AML-193 (cell line): ENCODE measurements around the gene METTL5.
"Not testable (repeated sequence)": the region's sequence is repeated elsewhere in the genome, so short reads cannot be mapped to it uniquely, and the experiment has no call there.

Experiments used
- DNase-seq, 2 experiments: peaks; one replicate each; lab custom pipeline; 2025; lab: John Stamatoyannopoulos, UW

METTL5 gene

GRCh38 chr2:169824373-169825333 lies at the start of gene METTL5:
Gene METTL5 (minus strand): TSS chr2:169824905. CDS start chr2:169824597, 308 bp downstream.
- DNase-seq: peak; percentile 78 to 79

- DNase-seq: no peak
Observed at GRCh38 chr2:169871994-169872393, 47.3 kb upstream of the METTL5 start.

DNA sequence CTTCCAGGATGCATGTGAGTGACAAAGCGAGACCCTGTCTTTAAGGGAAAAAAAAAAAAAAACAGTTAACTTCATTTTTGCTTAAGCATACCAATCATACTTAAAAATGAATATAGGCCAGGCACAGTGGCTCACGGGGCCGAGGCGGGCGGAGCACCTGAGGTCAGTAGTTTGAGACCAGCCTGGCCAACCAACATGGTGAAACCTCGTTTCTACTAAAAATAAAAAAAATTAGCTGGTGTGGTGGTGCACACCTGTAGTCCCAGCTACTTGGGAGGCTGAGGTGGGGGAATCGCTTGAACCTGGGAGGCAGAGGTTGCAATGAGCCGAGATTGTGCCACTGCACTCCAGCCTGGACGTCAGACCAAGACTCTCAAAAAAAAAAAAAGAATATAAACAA lies 46.7 kb upstream of the METTL5 start:
- DNase-seq: not testable (repeated sequence)

DNA sequence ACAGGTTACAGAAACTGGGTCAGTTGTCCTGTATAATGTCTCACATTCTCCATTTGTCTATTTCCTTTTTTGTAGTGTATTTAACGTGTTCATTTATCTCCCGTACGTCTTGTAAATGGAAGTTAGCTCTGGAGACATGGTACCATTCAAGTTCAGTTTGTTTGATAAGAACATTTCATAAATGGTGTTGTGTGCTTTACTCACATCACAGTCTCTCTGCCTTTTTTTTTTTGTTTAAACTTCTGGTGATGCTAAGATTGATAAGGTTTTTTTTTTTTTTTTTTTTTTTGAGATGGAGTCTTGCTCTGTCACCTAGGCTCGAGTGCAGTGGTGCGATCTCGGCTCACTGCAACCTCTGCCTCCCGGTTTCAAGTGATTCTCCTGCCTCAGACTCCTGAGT lies 44.2 kb upstream of the METTL5 start:
- DNase-seq: no peak

- DNase-seq: no peak
Observed at GRCh38 chr2:169867579-169867978, 42.9 kb upstream of the METTL5 start.

DNA sequence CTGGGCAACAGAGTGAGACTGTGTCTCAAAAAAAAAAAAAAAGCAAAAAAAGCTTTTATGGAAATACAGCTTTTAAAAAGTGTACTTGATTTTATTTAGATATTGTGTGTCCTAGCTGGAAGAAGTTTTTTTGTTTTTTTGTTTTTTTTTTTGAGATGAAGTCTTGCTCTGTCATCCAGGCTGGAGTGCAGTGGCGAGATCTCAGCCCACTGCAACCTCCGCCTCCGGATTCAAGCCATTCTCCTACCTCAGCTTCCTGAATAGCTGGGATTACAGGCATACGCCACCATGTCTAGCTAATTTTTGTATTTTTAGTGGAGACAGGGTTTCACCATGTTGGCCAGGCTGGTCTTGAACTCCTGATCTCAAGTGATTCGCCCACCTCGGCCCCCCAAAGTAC lies 41.5 kb upstream of the METTL5 start:
- not testable (repeated sequence) for DNase-seq

- DNase-seq: no peak
Observed at GRCh38 chr2:169865492-169865891, 40.8 kb upstream of the METTL5 start.

DNA sequence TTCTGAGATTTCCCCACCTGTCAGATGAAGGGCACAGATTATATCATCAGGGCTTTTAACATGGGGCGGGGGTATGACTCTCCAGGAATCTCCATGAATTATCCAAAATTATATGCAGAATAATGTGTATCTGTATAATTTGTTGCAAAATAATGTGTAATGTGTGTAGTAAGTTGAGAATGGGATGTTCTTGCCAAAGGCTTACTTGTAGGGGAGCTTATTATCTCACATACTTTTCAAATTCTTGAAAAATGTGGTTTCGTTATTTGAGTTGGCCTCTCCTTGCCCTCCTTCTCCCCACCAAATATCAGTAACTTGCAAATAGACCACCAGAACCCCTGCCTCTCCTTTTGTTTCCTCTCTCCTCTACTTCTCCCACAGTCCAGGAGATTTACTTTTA lies 38.1 kb upstream of the METTL5 start:
- DNase-seq: no peak

- no peak for DNase-seq
Observed at GRCh38 chr2:169860149-169860548, 35.4 kb upstream of the METTL5 start.

DNA sequence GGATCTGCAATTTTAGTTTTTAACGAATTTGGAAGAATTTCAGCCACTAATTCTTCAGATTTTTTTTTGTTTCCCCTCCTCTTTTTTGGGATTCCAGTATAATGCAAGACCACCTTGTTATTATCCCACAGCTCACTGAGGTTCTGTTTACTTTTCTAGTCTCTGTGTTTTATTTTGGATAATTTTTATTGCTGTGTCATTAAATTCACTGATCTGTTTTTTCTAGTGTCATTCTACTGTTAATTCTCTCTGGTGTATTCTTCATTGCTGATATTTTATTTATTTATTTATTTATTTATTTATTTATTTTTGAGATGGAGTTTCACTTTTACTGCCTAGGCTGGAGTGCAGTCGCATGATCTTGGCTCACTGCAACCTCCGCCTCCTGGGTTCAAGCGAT lies 34.7 kb upstream of the METTL5 start:
- DNase-seq: no peak

GRCh38 chr2:169855281-169856258 lies 30.9 kb upstream of the METTL5 start:
- DNase-seq: not testable (repeated sequence)

DNA sequence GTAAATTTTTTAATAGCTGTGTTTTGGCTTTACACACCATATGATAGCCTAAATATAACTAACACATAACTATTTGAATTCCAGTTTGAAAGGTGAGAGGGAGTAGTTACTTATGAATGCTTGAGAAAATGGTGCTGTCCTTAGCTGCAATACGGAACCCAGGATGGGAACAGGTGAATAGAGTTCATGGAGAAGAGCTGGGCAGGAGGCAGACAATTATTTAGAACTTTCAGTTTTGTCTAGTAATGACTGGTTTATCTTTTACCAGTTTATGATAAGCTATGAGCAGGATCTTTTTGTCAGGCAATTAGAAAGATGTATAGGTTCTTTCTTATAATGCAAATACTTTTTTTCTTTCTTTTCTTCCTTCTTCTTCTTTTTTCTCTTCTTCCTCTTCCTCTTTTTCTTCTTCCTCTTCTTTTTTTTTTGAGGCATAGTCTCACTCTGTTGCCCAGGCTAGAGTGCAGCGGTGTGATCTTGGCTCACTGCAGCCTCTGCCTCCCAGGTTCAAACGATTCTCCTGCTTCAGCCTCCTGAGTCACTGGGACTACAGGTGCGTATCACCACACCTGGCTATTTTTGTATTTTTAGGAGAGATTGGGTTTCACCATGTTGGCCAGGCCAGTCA lies 28.4 kb upstream of the METTL5 start:
- DNase-seq: no peak

DNA sequence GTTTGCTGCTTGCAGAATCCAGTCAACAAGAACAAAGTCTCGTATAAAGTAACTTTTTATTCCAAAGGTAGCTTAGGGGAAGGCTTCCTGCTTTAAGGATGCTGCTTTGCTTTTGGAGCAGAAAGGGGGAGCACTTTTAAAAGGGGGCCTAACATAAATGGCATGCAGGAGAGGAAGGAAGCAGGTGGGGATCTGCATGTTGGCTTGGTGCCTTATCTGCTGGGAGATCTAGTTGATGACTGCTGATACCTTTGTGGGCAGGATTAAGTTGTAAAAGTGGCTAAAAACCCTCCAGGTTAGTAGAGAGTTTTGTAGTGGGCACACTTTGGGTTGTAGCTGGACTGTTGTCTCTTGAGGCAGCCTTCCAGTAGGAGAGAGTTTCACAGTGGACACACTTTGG lies 25.0 kb upstream of the METTL5 start:
- no peak for DNase-seq

- DNase-seq: not testable (repeated sequence)
Observed at GRCh38 chr2:169848959-169849693, 24.4 kb upstream of the METTL5 start.

DNA sequence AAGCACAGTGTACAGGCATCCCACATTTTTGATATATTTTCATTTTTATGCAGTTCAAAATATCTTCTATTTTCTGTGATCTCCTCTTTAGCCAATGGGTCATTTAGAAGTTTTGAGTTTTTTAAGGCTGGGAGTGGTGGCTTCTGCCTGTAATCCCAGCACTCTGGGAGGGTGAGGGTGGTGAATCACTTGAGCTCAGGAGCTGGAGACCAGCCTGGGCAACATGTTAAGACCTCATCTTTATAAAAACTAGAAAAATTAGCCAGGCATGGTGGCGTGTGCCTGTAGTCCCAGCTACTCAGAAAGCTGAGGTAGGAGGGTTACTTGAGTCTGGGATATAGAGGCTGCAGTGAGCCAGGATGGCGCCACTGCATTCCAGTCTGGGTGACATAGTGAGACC lies 20.3 kb upstream of the METTL5 start:
- no peak for DNase-seq

- not testable (repeated sequence) for DNase-seq
Observed at GRCh38 chr2:169841625-169842024, 16.9 kb upstream of the METTL5 start.

- no peak for DNase-seq
Observed at GRCh38 chr2:169840747-169841142, 16.0 kb upstream of the METTL5 start.

DNA sequence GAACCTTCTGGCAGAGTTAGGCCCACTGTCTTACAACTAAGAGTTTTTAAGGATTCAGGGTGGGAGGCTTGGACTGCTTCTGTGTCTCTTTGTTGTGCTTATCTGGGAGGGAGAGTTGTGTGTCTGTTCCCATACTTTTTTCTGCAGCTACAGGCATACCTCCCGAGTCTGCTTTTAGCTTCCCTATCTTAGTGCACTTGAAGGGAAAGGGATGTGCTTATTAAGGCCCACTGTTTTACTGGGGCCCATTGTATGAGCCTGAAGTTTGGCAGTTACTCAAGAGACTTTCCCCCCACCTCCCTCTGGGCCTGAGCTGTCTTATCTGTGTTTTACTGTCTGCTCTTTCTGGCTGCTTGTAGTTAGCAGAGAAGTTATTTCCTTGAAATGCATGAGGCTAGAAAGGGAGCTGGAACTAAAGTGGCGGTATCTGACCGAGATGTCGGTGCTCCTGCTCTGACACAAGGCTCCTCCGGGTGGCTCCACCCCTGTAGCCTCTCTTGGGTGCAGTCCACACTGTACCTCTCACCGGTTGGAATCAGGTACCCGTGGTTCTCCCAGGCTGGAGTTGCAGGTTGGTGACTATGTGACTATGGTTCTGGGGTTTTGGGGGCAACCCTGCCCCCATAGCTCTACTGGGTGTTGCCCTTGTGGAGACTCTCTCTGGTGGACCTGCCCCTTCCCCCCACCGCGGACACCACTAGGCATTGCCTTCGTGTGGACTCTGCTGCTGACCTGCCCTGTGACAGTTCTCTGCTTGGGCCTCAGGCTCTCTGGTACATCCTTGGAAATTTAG lies 15.4 kb upstream of the METTL5 start:
- DNase-seq: no peak

- no peak for DNase-seq
Observed at GRCh38 chr2:169838743-169839489, 14.2 kb upstream of the METTL5 start.

DNA sequence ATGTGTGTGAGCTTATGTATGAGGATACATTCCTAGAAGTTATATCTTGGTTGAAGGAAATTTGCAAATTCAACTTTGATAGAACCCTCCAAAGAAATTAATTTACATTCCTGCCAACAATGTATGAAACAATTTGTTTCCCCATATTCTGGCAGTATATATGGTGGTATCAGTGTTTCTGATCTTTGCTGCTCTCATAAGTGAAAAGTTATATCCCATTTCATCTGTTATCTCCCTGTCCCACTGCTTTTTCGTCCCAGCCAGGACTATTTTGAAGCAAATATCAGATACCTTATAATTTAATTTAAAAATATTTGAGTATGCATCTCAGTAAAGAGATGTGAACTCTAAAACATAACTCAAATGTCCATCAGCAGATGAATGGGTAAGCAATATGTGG lies 9.7 kb upstream of the METTL5 start:
- no peak for DNase-seq
